Lower lobe of right lung (tissue), 2 donors: ENCODE results near the gene BCORL1. TPM values are rescaled to one million over a fixed set of nuclear protein-coding genes. Genes with fewer than 3 reads are reported as not detected.

Experiments used
- ATAC-seq, 2 donors: fragments of 200-7000 bp; cut with Tn5 transposase; one replicate each; pipeline ENCODE4 v1.9.1; 2020 to 2022; ENCODE audit warnings: mild to moderate bottlenecking in 2 of 2, moderate library complexity in 2 of 2
- DNase-seq: peaks from one replicate; pipeline ENCODE4 v3.0.0-alpha.2; 2020
- H3K27ac ChIP-seq: fragments of 200-600 bp; one replicate; pipeline ENCODE4 v1.8.0; 2022
- H3K27me3 ChIP-seq: fragments of 200-600 bp; one replicate; pipeline ENCODE4 v1.8.0; 2022; ENCODE audit warnings: low read depth
- H3K36me3 ChIP-seq: fragments of 200-600 bp; one replicate; pipeline ENCODE4 v1.8.0; 2022; ENCODE audit warnings: mild to moderate bottlenecking
- H3K4me1 ChIP-seq: fragments of 200-600 bp; one replicate; pipeline ENCODE4 v1.8.0; 2022
- H3K4me3 ChIP-seq: fragments of 200-600 bp; one replicate; pipeline ENCODE4 v1.8.0; 2022; ENCODE audit warnings: mild to moderate bottlenecking
- H3K9me3 ChIP-seq: fragments of 200-600 bp; one replicate; pipeline ENCODE4 v1.8.0; 2022
- intact Hi-C: fragments of 100-400 bp; cut with DNase I; formaldehyde crosslinking; loops from one replicate; pipeline ENCODE4 v1.11.0; 2022
- total RNA-seq: library from RNA; stranded (reverse); fragmentation: NEBNext Ultra II Directional; extraction: Animal tissue kit (Norgen Biotek cat#: 25700); gene quantifications from one replicate; pipeline ENCODE4 v1.2.1, GENCODE V29; 2021
- TF ChIP-seq, protein P1 (sequence below): fragments of 200-600 bp; IDR thresholded peaks from one replicate; pipeline ENCODE4 v1.8.0; 2022; ENCODE audit warnings: antibody characterized with exemption, mild to moderate bottlenecking
- donor health status: DM: no; HTN: yes; CAD: no; lungs with severe emphysema.

Gene BCORL1
- total RNA-seq, 1 donor from 2014 or later = 13.6 TPM

DNA sequence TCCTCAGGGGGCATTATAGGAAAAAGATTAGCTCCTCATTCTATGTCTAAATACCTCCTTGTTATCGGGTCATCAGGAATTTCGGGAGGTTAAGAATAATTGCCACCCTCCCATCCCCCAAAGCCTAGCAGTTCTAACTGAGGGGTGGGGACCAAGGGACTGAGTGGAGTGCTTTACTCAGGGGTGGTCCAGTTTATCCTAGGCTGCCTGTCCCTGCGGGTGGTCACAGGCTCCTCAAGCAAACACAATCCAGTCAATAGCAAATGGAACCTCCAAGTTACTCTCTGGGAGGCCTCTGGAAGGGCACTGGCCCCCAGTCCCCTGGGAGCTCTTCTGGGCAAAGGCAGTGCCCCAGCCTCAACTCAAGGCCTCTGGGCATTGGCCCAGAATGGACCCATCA, 121.2 kb downstream of the BCORL1 start:
- Histone ChIP-seq H3K36me3 (no peaks in the 10 kb centered on the region), H3K4me3 (no peak overlapping the region), H3K9me3 (no peaks in the 10 kb centered on the region), H3K4me1 (peaks cover 32% of the 10 kb centered on the region), H3K27ac (no peak overlapping the region), H3K27me3 (no peaks in the 10 kb centered on the region)
- intact Hi-C loops = no loop called here
- ATAC-seq (no peak), DNase-seq (no peak)
- TF ChIP-seq, protein P1, sequence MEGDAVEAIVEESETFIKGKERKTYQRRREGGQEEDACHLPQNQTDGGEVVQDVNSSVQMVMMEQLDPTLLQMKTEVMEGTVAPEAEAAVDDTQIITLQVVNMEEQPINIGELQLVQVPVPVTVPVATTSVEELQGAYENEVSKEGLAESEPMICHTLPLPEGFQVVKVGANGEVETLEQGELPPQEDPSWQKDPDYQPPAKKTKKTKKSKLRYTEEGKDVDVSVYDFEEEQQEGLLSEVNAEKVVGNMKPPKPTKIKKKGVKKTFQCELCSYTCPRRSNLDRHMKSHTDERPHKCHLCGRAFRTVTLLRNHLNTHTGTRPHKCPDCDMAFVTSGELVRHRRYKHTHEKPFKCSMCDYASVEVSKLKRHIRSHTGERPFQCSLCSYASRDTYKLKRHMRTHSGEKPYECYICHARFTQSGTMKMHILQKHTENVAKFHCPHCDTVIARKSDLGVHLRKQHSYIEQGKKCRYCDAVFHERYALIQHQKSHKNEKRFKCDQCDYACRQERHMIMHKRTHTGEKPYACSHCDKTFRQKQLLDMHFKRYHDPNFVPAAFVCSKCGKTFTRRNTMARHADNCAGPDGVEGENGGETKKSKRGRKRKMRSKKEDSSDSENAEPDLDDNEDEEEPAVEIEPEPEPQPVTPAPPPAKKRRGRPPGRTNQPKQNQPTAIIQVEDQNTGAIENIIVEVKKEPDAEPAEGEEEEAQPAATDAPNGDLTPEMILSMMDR = no peak

DNA sequence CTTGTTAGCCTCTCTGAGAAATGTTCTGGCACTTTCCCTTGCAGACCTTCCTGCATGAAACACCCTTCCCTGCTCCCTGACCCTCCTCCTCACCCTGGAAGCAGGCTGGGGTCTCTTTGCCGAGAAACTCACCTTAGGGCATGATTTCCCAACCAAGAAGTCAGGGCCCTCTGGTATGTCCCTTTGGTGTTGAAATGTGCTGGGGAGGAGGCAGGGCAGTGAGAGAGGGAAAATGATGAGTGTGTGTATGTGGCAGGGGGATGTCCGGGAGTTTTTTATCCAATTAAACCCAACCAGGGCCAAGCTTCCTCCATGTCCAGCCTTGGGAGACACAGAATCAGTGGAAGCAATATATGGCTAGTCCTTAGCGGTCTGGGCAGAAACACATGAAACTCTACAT, 122.8 kb downstream of the BCORL1 start:
- H3K27ac ChIP-seq = no peak overlapping the region
- intact Hi-C loops = no loop called here
- DNase-seq = no peak

DNA sequence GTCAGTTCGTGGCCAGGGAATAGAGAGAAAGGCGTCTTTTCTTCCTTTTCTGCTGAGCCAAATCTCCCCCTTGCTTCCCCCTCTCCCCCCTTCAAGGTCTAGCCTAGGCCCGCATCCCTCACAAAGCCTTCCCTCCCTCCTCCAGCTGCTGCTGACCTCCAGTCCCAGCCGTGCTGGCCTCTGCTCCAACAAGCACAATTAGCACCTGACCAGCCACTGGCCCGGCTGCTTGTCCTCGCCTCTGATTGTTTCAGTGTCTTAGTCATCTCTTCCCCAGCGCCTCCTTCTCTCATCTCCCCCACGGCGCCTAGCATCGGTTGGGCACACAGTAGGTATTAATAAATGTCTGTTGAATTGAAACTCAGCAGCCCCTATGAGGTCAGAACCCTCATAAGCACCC, 123.6 kb downstream of the BCORL1 start:
- H3K27me3 ChIP-seq = no peaks in the 10 kb centered on the region
- H3K4me1 ChIP-seq = peaks cover 9% of the 10 kb centered on the region
- DNase-seq = no peak
- H3K36me3 ChIP-seq = no peaks in the 10 kb centered on the region
- no peak overlapping the region for H3K27ac ChIP-seq
- H3K9me3 ChIP-seq = no peaks in the 10 kb centered on the region
- intact Hi-C loops = no loop called here
- no peak for ATAC-seq
- H3K4me3 ChIP-seq = no peak overlapping the region
- TF ChIP-seq, protein P1 = no peak

More for the DNA sequence above, 122.8 kb downstream of the BCORL1 start:
- no peak overlapping the region for H3K4me3 ChIP-seq
- no peaks in the 10 kb centered on the region for H3K36me3 ChIP-seq
- ATAC-seq = no peak
- no peaks in the 10 kb centered on the region for H3K9me3 ChIP-seq
- H3K4me1 ChIP-seq = peaks cover 15% of the 10 kb centered on the region
- H3K27me3 ChIP-seq = no peaks in the 10 kb centered on the region
- TF ChIP-seq, protein P1 = no peak

Other genes starting within 250 kb of the BCORL1 start
- gene XPNPEP2, start 243.7 kb upstream of the BCORL1 start, total RNA-seq = 2.9 TPM
- 74.9 TPM for gene SASH3, start 202.7 kb upstream of the BCORL1 start, total RNA-seq
- 36.1 TPM for gene ZDHHC9, start 138.7 kb upstream of the BCORL1 start, total RNA-seq
- 15.0 TPM for gene UTP14A, start 76.5 kb upstream of the BCORL1 start, total RNA-seq
- 24.1 TPM for gene ELF4, start 127.9 kb downstream of the BCORL1 start, total RNA-seq
- gene AIFM1, start 183.2 kb downstream of the BCORL1 start, total RNA-seq = 23.1 TPM
- 0.59 TPM for gene RAB33A, start 189.3 kb downstream of the BCORL1 start, total RNA-seq